Fibroblast of pulmonary artery (primary cell): ENCODE results near the gene COL15A1.
"Not testable (repeated sequence)": the region's sequence is repeated elsewhere in the genome, so short reads cannot be mapped to it uniquely, and the experiment has no call there.

Experiments
- DNase-seq: peaks from one replicate; pipeline ENCODE4 v3.0.0-alpha.2; 2010; ENCODE audit warnings: low read depth
- H3K4me3 ChIP-seq: replicated peaks from 2 replicates; pipeline ENCODE4 v1.5.1; 2011; ENCODE audit warnings: low read depth, mild to moderate bottlenecking, control low read depth, low read length, moderate library complexity
- TF ChIP-seq, protein P1 (sequence below): IDR thresholded peaks from 2 replicates; pipeline ENCODE4 v1.5.1; 2011; ENCODE audit warnings: mild to moderate bottlenecking, control low read depth, low read length, inconsistent platforms; ENCODE audit errors: missing control alignments

COL15A1 gene

DNA sequence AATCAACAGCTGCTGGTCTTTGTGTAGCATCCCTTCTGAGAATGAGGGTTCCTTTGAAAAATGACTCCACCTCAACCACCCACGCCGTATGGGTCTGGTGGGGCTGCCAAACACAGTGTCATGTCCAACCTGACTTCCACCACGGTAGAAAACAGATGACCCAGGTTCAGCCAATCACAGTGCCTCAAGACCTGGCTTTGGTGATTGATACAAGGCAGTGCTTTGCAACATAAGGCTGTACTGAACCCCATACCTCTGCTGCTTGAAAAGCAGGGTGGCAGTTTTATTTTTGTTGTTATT, 149.7 kb downstream of the COL15A1 start:
- TF ChIP-seq, protein P1, sequence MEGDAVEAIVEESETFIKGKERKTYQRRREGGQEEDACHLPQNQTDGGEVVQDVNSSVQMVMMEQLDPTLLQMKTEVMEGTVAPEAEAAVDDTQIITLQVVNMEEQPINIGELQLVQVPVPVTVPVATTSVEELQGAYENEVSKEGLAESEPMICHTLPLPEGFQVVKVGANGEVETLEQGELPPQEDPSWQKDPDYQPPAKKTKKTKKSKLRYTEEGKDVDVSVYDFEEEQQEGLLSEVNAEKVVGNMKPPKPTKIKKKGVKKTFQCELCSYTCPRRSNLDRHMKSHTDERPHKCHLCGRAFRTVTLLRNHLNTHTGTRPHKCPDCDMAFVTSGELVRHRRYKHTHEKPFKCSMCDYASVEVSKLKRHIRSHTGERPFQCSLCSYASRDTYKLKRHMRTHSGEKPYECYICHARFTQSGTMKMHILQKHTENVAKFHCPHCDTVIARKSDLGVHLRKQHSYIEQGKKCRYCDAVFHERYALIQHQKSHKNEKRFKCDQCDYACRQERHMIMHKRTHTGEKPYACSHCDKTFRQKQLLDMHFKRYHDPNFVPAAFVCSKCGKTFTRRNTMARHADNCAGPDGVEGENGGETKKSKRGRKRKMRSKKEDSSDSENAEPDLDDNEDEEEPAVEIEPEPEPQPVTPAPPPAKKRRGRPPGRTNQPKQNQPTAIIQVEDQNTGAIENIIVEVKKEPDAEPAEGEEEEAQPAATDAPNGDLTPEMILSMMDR, result no peak
- DNase-seq, result no peak

DNA sequence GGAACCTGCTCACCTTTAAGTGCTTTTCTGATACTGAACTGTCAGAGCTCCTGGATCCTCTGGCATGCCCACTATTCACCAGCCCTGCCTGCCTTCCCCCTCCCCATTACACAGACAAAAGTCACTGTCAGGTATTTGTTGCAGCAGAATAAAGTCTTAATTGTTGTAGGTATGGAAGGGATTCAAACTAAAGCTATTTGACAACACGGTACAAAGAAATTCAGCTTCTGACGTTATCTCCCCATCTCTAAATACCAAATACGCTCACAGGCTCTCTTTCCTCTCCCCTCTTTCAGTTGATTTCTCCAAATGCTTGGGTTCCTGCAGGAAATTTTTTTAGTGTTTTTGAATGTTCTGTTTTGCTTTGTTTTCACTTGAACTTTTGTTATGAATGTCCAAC, 151.9 kb downstream of the COL15A1 start:
- DNase-seq, result no peak
- TF ChIP-seq, protein P1, result no peak
- H3K4me3 ChIP-seq, result no peak overlapping the region

More for the DNA sequence above, 149.7 kb downstream of the COL15A1 start:
- no peak overlapping the region for H3K4me3 ChIP-seq

DNA sequence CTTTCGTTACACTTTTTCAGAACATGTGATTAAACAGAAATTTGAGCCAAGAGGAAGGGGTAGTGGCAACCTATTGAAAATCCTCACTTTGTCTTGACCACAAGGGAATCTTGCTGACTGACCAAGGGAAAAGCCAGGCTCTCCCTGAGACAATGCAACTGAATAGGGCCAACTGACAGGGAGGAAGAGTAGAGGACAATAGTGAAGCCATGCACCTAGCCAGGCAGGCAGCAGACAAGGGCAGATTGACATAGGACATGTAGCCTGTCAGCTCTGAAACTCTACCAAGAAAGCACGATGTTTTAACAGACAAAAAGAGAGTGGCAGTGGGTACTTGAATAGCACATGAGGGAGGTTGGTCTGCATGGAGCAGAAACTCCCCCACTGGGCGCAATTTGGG, 152.7 kb downstream of the COL15A1 start:
- no peak overlapping the region for H3K4me3 ChIP-seq
- TF ChIP-seq, protein P1, result no peak
- no peak for DNase-seq

DNA sequence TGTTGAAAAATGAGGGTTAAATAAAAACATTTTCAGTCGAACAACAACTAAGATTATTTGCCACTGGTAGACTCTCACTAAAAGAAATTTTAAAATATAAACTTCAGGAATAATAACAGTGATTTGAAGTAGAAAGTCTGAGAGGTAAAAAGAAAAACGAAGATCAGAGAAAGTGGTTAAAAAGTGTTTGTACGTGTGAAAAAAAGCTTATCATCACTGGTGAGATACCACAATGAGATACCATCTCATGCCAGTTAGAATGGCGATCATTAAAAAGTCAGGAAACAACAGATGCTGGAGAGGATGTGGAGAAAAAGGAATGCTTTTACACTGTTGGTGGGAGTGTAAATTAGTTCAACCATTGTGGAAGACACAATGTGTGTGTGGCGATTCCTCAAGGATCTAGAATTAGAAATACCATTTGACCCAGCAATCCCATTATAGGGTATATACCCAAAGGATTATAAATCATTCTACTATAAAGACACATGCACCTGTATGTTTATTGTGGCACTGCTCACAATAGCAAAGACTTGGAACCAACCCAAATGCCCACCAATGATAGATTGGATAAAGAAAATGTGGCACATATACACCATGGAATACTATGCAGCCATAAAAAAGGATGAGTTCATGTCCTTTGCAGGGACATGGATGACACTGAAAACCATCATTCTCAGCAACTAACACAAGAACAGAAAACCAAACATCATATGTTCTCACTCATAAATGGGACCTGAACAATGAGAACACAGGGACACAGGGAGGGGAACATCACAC, 156.3 kb downstream of the COL15A1 start:
- DNase-seq, H3K4me3 ChIP-seq: not testable (repeated sequence)

DNA sequence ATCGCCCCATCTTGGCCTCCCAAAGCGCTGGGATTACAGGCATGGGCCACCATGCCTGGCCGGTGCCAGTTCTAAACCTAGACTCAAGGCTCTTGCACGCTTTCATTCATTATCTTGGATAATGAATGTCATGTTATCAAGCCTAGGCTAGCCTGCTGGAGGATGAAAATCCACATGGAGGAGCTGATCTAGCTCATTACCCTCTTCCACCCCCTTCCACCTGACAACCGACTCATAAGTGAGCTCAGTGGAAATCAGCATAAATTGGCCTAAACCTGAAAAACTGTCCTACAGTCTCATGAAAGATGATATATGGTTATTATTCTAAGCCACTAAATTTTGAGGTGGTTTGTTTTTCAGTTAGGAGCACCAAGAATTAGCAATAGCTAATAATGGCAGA, 157.6 kb downstream of the COL15A1 start:
- TF ChIP-seq, protein P1, result no peak
- no peak overlapping the region for H3K4me3 ChIP-seq
- no peak for DNase-seq

DNA sequence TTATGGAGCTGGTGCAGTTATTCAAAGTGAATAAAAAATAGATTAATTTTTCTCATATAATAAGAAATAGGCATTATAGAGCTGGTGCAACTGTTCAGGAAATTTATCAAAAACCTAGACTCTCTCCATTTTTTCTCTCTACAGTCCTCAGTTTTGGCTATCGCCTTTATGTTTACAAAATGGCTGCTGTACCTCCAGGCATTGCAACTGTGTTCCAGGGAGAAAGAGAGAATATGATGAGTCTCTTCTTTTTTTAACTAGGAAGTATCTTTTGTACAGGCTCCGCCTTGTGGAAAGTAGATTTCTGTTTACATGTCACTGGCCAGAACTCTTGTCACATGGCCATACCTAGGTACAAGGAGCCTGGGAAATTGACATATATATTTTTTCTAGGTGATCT, 158.1 kb downstream of the COL15A1 start:
- no peak overlapping the region for H3K4me3 ChIP-seq
- DNase-seq, result no peak
- TF ChIP-seq, protein P1, result no peak

DNA sequence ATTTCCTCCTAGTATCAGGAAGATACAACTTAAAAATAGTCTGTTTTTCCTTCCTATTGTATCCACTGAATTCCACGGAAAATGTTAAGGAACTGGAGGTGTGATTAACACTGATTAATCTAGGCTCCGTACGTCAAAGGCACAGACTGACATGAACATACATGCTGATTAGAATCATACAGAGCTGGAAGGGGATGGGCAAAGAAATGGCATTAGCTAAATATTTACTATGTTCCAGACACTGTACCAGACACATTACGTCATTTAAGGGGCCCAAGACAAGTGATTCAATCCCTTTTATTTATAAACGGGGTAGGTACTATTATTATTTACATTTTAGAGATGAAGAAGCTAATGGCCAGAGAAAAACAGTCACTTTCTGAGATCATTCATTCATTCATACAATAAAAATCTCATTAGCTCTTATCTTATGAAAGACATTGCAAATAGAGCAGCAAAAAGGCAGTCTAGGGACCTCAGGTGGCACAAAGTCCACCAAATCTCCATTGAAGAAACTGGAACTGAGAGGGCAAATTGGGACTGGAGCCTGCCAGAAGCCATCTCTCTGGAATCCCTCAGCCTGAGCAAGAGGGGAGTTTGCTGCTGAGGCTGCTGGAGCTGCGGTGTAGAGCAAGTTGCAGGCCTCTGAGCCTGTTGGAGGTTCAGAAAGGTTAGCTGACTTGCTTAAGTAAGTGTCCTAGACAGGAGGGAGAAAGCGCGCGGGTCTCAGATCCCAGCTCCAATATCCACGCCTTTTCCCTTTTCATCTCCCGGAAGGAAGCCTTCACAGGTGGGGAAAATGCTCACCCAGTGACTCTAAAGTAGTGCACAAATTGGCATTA, 159.6 kb downstream of the COL15A1 start:
- DNase-seq, result no peak
- TF ChIP-seq, protein P1, result no peak
- no peak overlapping the region for H3K4me3 ChIP-seq
